Coronary artery (tissue), 2 donors: ENCODE measurements around the gene HAUS1.
A peak's percentile ranks its signal among the peaks of the same experiment; 100 is the strongest.

Experiments used
- DNase-seq: peaks from one replicate; pipeline ENCODE4 v3.0.0-alpha.2; 2017; ENCODE audit warnings: low spot score
- H3K27ac ChIP-seq, 2 donors: fragments of 200-600 bp; sonication (generic); one replicate each; pipeline ENCODE4 v1.5.1; 2016 to 2019
- H3K4me3 ChIP-seq: fragments of 200-600 bp; sonication (generic); 2 replicates; pipeline ENCODE4 v1.5.1; 2016; ENCODE audit warnings: mild to moderate bottlenecking, moderate library complexity
- CTCF ChIP-seq: fragments of 200-600 bp; sonication (generic); IDR thresholded peaks from one replicate; pipeline ENCODE4 v1.5.1; 2019; ENCODE audit warnings: antibody characterized with exemption

Gene HAUS1

GRCh38 chr18:46173393-46174341 is 69.5 kb downstream of the HAUS1 start:
- peak overlapping the region; percentile 81 to 90 for H3K27ac ChIP-seq

GRCh38 chr18:46174342-46175041 is 70.3 kb downstream of the HAUS1 start:
- H3K27ac ChIP-seq: peak overlapping the region; percentile 81 to 90
- H3K4me3 ChIP-seq: peak overlapping the region; percentile 100
- no peak for DNase-seq
- no peak for TF ChIP-seq CTCF

More at GRCh38 chr18:46173393-46174341, 69.5 kb downstream of the HAUS1 start:
- TF ChIP-seq CTCF: peak; percentile 70
- peak; percentile 94 for DNase-seq
- peak overlapping the region; percentile 100 for H3K4me3 ChIP-seq

- Histone ChIP-seq H3K27ac (no peak overlapping the region), H3K4me3 (peak overlapping the region; percentile 100)
- no peak for TF ChIP-seq CTCF
- no peak for DNase-seq
Observed at GRCh38 chr18:46176001-46176400, 71.8 kb downstream of the HAUS1 start.
